KOPT-K1 (cell line): ENCODE results near the gene RPS6KA2.
"Not testable (repeated sequence)": the region's sequence is repeated elsewhere in the genome, so short reads cannot be mapped to it uniquely, and the experiment has no call there.

Source experiments
- H3K27ac ChIP-seq: fragments of 200-600 bp; sonication (generic); 2 replicates; pipeline ENCODE4 v1.5.1; 2016; ENCODE audit warnings: antibody characterized with exemption, mild to moderate bottlenecking, low read depth, low read length; ENCODE audit not compliant: poor library complexity, severe bottlenecking
- H3K36me3 ChIP-seq: fragments of 200-600 bp; sonication (generic); 2 replicates; pipeline ENCODE4 v1.5.1; 2017; ENCODE audit warnings: antibody characterized with exemption, mild to moderate bottlenecking, low read length, moderate library complexity; ENCODE audit not compliant: insufficient read depth
- H3K9me3 ChIP-seq: fragments of 200-600 bp; sonication (generic); 2 replicates; pipeline ENCODE4 v1.5.1; 2017; ENCODE audit warnings: antibody characterized with exemption, low read length, mild to moderate bottlenecking; ENCODE audit not compliant: insufficient read depth, poor library complexity, severe bottlenecking

The RPS6KA2 gene

GRCh38 chr6:166382500-166382932 lies 244.5 kb downstream of the RPS6KA2 start:
- peak overlapping the region; percentile 65 for H3K27ac ChIP-seq
- no peaks in the 10 kb centered on the region for H3K36me3 ChIP-seq
- H3K9me3 ChIP-seq: no peaks in the 10 kb centered on the region

GRCh38 chr6:166381733-166382499 lies 245.1 kb downstream of the RPS6KA2 start:
- Histone ChIP-seq H3K36me3 (no peaks in the 10 kb centered on the region), H3K27ac (peak overlapping the region; percentile 65), H3K9me3 (no peaks in the 10 kb centered on the region)

GRCh38 chr6:166381381-166381732 lies 245.7 kb downstream of the RPS6KA2 start:
- Histone ChIP-seq H3K9me3 (no peaks in the 10 kb centered on the region), H3K36me3 (no peaks in the 10 kb centered on the region), H3K27ac (peak overlapping the region; percentile 65)

- Histone ChIP-seq H3K36me3 (no peaks in the 10 kb centered on the region), H3K27ac (no peak overlapping the region), H3K9me3 (no peaks in the 10 kb centered on the region)
Measured at GRCh38 chr6:166379800-166380199, 247.3 kb downstream of the RPS6KA2 start.

- no peaks in the 10 kb centered on the region for H3K36me3 ChIP-seq
- no peak overlapping the region for H3K27ac ChIP-seq
- no peaks in the 10 kb centered on the region for H3K9me3 ChIP-seq
Measured at GRCh38 chr6:166379103-166379586, 247.9 kb downstream of the RPS6KA2 start.

- Histone ChIP-seq H3K9me3 (no peaks in the 10 kb centered on the region), H3K36me3 (no peaks in the 10 kb centered on the region), H3K27ac (no peak overlapping the region)
Measured at GRCh38 chr6:166377721-166378120, 249.3 kb downstream of the RPS6KA2 start.

- Histone ChIP-seq H3K9me3 (no peaks in the 10 kb centered on the region), H3K36me3 (no peaks in the 10 kb centered on the region), H3K27ac (no peak overlapping the region)
Measured at GRCh38 chr6:166375013-166375412, 252.0 kb downstream of the RPS6KA2 start.

- Histone ChIP-seq H3K36me3 (peaks cover 12% of the 10 kb centered on the region), H3K9me3 (no peaks in the 10 kb centered on the region), H3K27ac (no peak overlapping the region)
Measured at GRCh38 chr6:166370489-166370888, 256.6 kb downstream of the RPS6KA2 start.

GRCh38 chr6:166369782-166370181 lies 257.3 kb downstream of the RPS6KA2 start:
- Histone ChIP-seq H3K36me3 (peaks cover 19% of the 10 kb centered on the region), H3K27ac (no peak overlapping the region), H3K9me3 (no peaks in the 10 kb centered on the region)

GRCh38 chr6:166366921-166367320 lies 260.1 kb downstream of the RPS6KA2 start:
- Histone ChIP-seq H3K9me3 (no peaks in the 10 kb centered on the region), H3K27ac (no peak overlapping the region), H3K36me3 (peaks cover 35% of the 10 kb centered on the region)

- no peak overlapping the region for H3K27ac ChIP-seq
- no peaks in the 10 kb centered on the region for H3K9me3 ChIP-seq
Measured at GRCh38 chr6:166365806-166366205, 261.2 kb downstream of the RPS6KA2 start.

GRCh38 chr6:166365221-166365620 lies 261.8 kb downstream of the RPS6KA2 start:
- Histone ChIP-seq H3K27ac (no peak overlapping the region), H3K36me3 (peaks cover 35% of the 10 kb centered on the region), H3K9me3 (no peaks in the 10 kb centered on the region)

More at GRCh38 chr6:166365806-166366205, 261.2 kb downstream of the RPS6KA2 start:
- H3K36me3 ChIP-seq: peaks cover 35% of the 10 kb centered on the region

GRCh38 chr6:166364456-166364855 lies 262.6 kb downstream of the RPS6KA2 start:
- H3K27ac ChIP-seq: no peak overlapping the region
- peaks cover 35% of the 10 kb centered on the region for H3K36me3 ChIP-seq
- H3K9me3 ChIP-seq: no peaks in the 10 kb centered on the region

GRCh38 chr6:166362427-166362826 lies 264.6 kb downstream of the RPS6KA2 start:
- peaks cover 35% of the 10 kb centered on the region for H3K36me3 ChIP-seq
- not testable (repeated sequence) for H3K9me3 ChIP-seq, H3K27ac ChIP-seq

- no peak overlapping the region for H3K27ac ChIP-seq
- peaks cover 29% of the 10 kb centered on the region for H3K36me3 ChIP-seq
- no peaks in the 10 kb centered on the region for H3K9me3 ChIP-seq
Measured at GRCh38 chr6:166361077-166361429, 266.0 kb downstream of the RPS6KA2 start.
